GM19025 (cell line): ENCODE results near the gene SMYD3.

ENCODE experiments used
- ATAC-seq: cut with Tn5 transposase; IDR thresholded peaks from one replicate; pipeline ENCODE4 v1.9.1; 2021; ENCODE audit warnings: mild to moderate bottlenecking, low read depth, moderate library complexity; ENCODE audit not compliant: unreplicated experiment

Gene SMYD3

DNA sequence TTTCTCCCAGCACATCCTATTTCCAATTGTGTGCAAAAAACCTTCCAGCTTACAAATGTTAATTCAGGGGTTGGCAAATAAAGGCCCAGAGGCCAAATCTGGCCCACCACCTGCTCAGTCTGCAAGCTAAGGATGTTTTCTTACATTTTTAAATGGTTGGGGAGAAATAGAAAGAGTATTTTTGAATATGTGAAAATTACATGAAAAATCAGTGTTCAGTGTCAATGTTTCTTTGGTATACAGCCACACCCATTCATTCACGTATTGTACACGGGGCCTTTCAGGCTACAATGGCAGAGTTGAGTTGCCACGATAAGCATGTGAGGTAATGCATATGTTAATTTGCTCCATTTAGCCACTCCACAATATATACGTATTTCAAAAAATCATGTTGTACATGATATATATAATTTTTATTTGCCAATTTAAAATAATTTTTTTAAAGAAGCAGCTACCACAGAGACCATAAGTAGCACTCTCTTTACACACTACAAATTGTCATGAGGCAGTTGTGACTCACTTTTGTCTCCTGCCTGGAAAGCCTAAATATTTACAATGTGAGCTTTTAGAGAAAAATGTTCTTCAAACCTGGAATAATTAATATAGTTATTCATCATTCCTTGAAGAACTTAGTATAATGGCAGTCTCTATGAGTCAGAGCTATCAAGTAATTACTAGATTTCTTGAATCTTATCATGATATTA lies 189.6 kb downstream of the SMYD3 start:
- ATAC-seq = no peak

DNA sequence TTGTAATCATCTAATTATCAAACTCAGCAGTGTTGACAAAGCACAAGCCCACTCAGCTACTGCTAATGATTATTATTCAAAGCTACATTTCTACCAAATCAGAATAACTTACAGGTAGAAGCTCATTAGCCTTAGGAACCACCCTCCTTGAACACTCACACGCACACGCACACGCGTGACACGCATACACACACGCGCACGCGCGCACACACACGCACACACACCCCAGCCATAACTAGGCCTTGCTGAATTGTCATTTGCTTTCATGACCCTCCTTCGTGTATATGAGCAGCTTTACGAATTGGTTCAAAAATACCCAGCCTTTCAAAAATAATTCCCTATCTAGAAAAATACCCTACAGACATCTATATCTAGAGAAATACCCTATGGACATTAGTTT lies 195.6 kb downstream of the SMYD3 start:
- ATAC-seq = no peak

DNA sequence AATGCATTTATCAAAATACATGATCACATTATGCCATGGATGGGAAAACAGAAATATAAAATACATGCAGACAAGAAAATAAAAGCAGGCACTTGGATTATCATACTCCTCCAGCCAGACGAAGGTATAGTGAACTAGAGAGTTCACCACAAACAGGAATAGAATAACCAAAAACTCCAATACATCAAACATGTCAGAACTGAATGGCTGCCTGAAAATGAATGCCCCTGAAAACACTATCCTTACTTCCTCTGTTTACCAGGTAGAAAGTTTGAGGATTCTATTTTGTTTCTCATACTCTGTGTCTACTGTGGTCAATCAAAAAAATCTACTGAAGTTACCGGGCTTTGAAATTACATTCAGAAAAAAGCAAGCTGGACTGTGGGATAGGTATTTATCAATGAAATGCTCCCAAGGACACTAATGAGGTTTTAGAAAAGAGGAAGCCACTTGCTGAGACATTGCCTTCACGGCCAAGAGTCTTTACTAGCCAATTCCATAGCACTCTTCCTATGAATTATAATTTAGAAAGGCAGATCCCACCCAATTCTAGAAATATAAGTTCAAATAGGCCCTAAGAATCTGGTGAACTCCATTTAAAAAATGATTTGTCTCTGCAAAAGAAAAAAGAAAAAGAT lies 197.7 kb downstream of the SMYD3 start:
- ATAC-seq = no peak

DNA sequence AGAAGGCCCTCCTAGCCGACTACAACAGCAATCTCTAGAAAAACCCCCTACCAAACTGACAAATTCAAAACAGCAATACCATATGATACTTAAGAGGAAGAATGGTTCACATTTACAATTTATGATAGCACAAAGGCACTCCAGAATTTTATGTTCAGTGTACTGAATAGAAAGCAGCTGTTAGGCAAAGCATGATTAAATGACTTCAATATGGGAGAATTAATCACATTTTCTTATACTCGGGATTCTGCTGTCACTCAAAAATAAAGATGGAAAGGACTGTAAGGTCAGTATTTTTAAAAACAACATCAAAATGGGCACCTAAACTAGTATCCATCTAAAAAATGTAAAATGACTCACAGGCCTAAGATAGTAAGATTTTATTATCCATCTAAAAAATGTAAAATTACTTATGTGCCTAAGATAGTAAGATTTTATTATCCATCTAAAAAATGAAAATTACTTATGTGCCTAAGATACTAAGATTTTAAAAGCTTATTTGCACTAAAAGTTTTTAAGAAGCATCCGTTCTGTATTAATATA lies 198.5 kb downstream of the SMYD3 start:
- no peak for ATAC-seq

DNA sequence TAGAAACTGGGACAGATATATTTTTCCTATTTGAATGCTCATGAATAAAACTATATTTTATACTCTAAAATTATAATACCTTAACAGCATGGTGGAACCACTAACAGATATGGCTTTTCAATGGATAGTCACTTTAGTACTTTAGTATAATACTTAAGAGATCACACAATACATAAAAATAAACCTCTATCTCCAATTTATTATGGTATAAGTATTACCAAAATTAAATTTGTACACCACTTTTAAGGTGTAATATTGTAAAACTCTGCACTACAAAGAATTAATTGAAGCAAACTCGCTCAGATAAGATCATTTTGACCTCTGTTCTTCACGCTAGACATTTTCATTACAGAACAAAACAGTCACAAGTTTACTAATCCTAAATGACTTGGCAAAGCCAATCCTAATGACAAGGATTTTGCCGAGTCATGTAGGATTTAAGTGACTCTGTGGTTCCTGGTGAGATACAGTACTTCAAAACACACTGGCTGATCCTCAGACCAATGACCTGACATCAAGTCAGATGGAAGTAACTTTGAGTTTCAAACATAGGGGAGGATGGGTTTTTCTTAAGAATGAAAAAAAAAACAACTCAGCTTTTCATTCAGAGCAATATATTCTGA lies 200.6 kb downstream of the SMYD3 start:
- ATAC-seq = no peak

DNA sequence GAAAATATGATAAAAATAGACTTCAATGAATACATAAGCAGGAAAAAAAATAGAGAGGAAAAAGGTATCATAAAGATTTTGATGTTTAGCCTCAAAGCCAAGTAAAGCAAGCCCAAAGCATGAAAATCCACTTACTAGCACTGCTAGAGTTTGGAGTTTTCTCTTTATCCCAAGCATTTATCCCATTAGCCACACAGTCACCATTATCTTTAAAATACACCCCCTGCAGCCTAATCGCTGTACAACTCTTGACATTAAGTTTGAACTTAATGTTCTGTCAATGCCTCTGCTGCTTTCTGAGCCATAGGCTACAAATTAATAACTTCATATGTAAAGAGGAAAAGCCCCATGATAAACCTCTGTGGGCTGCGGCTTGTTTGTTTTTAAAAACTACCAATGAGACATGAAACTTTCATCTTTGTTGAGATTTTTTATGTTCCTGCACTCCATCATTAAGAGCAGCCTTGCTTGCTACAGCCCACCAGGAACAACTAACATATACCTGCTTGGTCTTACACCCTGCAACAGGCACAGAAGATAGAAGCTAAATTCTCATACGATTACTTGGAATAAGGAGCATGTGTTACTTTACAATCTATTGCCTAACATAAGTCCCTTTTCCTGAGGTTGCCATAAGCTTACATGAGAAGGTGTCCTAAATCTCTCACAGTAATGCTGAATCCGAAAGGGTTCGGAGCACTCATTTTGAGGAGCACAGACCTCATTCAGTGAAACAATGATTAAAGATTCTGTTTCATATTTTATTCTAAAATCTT lies 202.4 kb downstream of the SMYD3 start:
- no peak for ATAC-seq

DNA sequence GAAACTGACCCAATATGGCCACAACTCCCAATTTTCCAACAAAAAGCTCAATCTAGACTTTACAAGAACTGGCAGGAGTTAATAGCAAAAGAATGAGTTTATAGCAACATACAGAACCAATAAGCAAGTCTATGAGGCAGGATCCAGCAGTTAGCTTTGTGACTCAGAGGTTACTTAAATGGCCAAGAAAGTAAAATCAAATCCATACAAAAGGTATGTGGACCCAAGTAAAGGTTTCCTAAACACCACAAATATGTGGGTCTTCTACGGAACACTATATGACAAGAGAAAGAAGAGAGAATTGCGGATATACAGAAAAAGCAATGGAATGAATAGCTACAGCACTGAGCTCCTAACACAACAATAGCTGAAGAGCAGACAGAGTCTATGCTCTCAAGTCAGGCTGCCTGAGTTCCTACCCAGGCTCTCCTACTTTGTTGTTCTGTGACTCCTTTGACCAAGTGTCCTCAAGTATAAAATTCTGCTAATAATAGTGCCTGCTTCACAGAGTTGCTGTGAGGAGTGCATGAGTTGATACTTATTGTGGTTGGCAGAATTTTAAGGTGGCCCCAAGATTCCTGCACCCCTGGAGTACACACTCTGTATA lies 204.3 kb downstream of the SMYD3 start:
- ATAC-seq = no peak

DNA sequence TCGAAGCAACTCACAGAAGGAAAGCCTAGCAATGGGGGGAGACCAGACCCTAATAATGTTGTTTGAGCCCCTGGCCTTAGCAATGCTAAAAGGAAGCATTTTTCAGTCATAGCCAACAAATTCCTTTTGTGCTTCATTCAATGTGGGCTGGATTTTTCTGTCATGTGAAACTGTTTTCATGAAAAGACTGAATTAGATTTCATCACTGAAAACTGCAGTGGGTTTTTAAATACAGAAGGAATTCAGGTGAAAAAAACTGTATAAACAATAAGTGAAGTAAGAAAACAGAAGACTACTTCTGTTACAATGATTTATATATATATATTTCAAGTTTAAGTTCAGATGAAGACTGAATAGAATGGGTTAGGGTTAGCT lies 204.8 kb downstream of the SMYD3 start:
- ATAC-seq = no peak

DNA sequence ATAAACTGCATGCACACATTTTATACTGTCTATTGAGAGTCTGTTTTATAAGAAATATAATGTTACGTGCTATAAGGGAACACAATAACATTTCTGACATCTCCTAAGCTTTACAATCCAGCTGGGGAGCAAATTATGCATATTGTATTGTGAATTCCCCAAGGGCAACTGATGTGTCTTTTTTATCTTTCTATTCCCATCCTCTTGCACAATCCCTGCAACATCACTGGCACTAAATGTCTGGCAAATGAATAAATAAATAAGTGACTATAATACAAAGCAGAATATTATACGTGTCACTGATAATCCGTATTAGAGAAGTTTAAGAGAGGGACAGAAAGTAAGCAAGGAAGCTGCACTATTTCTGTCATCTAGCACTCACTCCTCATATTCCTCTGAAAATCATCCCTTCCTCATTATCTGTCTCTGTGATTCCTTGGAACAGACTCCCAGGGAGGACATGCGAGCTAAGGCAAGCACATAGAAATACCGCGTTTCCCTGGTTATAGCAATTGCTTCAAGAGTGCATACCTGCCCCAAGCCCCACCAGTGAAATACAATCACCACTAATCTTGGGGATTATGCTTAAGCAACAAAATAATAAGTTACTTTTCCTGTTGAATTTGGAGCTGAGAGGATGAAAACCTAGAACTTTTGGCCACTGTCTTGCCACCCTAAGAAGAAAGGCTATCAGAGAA lies 205.4 kb downstream of the SMYD3 start:
- no peak for ATAC-seq

DNA sequence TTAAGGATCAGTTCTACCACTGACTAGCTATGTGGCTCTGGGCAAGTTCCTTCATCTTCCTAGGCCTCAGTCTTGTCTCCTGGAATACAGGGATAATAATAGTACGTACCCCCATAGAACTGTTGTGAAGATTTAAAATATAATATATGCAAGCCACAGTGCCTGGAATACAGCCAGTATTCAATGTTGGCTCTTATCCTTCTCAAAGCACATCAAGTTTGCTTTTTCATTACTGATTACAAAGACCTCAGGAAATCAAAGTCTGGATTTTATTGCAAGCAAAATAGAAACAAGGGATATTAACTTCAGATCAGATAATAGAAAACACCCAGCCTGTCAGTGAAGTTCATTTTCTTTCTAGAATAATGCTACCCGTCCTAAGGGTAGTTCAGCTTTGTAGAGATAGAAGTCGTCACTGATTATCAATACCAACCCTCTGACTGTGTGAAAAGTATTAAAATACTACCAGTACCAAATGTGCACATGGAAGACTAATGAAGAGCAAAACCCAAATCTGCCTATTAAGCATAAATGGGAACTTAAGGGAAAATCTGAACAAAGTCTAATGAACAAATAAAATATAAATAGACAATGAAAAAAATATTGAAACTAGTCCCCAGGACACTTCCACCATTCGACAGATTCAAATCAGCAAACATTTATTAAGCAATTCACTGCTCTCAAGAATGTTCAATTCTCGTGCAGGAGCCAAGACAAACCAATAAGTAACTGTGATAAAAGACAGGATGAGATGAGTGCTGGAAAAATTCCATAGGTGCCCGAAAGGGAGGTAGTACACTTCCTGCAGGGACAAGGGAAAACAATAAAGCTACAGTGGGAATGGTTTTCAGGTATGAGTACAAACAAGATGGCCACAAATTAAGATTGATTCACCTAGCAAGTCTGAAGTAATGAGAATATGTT lies 206.2 kb downstream of the SMYD3 start:
- no peak for ATAC-seq

DNA sequence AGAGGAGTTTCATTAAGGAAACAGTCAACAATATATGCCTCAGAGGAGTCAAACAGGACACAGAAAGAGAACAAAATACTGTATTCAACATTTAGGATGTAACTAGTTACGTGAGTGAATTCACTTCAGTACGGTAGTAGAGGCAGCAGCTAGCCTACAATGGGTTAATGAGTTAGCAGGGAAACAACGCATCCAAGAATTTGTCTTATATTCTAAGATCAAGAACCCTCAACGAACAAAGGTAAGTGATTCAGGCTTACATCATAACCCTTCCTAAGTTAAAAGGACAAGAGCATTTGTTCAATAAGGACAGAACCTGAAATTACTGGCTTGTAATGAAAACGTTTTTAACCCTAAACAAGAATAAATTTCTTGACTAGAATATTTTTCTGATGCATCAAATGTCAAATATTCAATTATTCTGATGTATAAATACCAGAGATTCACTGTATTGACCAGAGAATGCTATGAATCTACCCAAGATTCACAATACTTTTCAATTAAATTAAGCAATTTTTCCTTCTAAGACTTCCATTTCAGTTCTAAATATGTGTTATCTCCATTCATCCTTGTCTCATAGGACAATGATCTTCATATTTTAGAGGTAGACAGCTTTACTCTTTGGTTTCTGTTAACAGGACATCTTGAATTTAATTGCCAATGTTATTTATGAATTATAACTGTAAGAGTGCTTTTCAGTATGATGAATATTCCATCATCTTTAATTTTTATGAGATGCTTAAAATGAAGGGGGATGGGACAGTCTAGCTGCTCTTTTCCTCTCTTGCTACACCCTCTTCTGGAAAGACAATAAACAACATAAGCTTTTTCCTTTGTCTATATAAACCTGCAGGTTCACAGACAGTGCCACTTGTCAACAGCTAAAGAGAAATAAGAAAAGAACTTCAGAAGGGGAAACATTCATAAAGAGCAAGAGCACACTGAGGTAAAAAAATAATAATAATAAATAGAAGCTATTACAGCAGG lies 209.5 kb downstream of the SMYD3 start:
- ATAC-seq = no peak

DNA sequence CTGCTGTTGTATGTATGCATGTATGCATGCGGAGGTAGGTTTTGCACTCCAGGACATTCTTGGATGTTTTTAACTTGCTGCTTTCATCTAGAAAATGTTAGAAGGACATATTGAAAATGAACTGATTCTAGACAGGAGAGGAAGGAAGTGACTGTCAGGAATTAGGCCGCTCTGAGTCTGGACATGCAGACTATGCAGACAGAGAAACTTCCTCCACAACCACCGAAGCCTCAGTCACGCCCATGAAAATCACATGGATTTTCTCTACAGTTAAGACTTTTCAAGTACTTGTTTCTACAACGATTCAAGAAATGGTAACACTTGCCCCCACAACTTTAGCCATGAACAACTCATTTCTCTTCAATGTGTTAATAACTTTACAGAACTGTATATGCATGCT lies 211.1 kb downstream of the SMYD3 start:
- no peak for ATAC-seq

DNA sequence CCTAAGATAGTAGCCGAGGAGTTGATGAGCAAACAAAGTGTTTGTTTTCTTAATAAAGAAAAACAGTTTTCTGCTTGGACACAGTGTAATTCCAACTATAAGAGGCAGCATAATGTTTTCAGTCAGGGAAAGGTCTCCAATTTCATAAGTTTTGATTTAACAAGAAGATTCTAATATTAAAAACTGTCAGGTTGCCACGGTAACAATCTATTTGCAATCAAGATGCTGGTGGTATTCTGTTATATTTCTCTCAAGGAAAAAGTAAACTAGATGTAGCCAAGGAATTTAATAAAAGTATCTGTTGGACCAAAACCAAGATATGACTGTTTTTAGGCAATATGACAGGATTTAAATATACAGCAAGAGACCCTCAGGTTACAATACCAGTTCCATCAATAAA lies 211.7 kb downstream of the SMYD3 start:
- no peak for ATAC-seq

DNA sequence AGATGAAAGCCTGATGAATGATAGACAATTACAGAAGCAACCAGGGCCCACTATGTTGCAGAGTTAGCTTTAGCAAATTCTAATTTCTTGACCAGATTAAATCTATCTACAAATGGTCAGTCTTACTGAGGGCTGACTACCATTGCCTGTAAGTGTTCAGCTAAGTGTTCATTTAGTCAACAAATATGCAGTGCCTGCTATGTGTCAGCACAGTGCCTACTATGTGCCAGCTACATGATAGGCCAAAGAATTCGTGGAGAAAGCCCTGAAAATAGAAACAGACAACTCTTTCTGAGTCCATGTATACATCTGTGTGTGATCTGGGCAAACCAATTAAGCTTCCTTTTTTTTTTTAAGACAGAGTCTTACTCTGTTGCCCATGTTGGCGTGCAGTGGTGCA lies 212.8 kb downstream of the SMYD3 start:
- no peak for ATAC-seq

DNA sequence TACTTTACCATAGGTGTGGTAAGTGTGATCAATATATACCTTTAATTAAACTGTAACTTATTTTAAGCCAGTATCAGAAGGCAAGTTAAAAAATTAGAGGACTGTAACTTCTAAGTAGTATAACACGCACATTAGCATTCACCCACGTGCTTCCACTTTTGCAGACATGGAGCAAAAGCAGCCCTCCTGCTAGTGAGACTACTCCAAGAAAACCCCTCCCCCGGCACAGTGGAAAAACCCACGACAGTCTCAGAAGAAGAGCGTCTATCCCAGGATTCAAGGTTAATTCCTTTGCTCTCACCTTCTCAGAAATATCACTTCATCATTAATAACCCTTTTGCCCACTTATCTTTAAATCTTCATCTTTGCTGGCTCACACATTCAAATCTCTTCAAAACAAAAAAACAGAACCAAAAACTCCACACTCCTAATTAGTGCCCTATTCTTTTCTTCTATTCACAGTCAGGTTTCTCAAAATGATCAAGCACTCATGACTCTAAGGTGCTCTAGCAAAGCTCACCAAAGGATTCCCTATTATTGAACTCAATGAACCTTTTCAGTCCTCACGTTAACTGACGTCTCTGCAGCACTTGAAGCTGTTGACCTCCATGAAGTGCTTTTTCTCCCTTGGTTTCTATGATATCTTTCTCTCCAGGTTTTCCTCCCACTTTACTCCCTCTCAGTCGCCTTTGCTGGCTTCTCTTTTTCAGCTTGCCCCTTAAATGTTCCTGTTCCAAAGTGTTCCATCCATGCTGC lies 213.5 kb downstream of the SMYD3 start:
- no peak for ATAC-seq

DNA sequence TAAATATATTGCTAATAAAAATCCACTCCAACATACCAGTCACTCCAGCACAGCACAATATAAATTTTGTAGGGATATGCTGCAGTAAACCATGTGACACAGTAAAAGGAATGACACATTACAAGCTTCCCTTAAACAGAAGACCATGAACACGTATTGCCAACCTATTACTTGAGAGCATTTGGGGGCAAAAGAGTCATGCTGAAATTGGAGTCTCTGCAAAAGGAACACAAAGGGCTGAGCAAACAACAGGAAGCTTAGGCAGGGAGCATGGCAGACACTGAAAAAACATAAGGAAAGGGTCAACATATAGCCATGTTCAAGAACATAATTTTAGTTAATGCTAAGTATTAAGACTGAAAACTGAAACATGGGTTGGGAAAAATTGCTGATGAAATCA lies 214.5 kb downstream of the SMYD3 start:
- no peak for ATAC-seq

DNA sequence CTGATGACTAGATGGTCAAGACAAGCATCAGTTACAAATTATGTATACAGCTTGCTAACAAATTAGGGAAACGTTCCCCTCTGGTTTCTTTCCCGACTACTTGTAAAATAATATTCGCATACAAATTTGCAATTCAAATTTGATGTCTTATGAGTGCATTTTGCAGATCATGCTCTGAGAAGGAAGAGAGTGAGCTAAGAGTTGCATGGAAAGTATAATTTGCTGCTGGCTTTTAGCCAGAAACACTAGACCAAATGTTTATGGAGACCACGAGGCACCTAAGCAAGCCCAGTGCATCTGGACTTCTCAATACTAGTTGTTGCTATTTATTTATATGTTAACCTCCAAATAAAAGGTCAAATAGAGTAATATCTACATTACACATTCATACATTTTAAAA lies 216.0 kb downstream of the SMYD3 start:
- no peak for ATAC-seq
